NCI-H748 (cell line): Measurements from ENCODE around the gene DPY19L2.
"Not testable (repeated sequence)": the region's sequence is repeated elsewhere in the genome, so short reads cannot be mapped to it uniquely, and the experiment has no call there.

ENCODE experiments used
- DNase-seq: peaks from one replicate; lab custom pipeline; 2025; ENCODE audit not compliant: unreplicated experiment; lab: John Stamatoyannopoulos, UW

DPY19L2 gene

GRCh38 chr12:63537838-63538237, 130.5 kb downstream of the DPY19L2 start:
- DNase-seq: not testable (repeated sequence)

- not testable (repeated sequence) for DNase-seq
These were observed 138.7 kb downstream of the DPY19L2 start for GRCh38 chr12:63529641-63530040.

DNA sequence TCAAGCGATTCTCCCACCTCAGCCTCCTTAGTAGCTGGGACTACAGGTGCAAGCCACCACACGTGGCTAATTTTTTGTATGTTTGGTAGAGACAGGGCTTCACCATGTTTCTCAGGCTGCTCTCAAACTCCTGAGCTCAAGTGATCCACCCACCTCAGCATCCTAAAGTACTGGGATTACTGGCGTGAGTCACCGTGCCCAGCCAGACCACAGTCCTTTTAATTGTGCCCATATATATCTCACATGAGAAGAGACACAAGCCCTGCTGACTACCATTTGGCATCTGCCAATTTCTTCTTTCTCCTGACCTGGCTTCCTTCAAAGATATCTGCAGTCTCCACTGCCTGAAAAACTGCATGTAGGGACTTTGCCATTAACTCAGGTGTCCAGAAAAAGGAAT, 142.5 kb downstream of the DPY19L2 start:
- DNase-seq: no peak

GRCh38 chr12:63521706-63522105, 146.6 kb downstream of the DPY19L2 start:
- DNase-seq: peak; percentile 21
